ENCODE results near the gene OR7E24. TPM values are rescaled to one million over a fixed set of nuclear protein-coding genes. Genes with fewer than 3 reads are reported as not detected.
"Not testable (repeated sequence)": the region's sequence is repeated elsewhere in the genome, so short reads cannot be mapped to it uniquely, and the experiment has no call there.

The OR7E24 gene
- not detected for total RNA-seq
- not detected for polyA plus RNA-seq (ENCODE audit: insufficient read length in 6 of 6)
- long read RNA-seq, donor 1: 0 reads
- long read RNA-seq, donor 2: 0 reads
- long read RNA-seq, donor 3: 0 reads
- long read RNA-seq, donor 4: 0 reads
- long read RNA-seq, donor 5: 0 reads
- long read RNA-seq, donor 6: 0 reads
- long read RNA-seq, donor 7: 0 reads
- long read RNA-seq, donor 8: 0 reads
- long read RNA-seq, donor 9: 0 reads
- long read RNA-seq, donor 10: 0 reads
- long read RNA-seq, donor 11: 0 reads
- long read RNA-seq, donor 12: 0 reads

- intact Hi-C loops (cut with DNase I): no loop called here
- Histone ChIP-seq H3K4me1 (no peaks in the 10 kb centered on the region), H3K27me3 (no peaks in the 10 kb centered on the region), H3K4me3 (no peak within 1 kb of the TSS), H3K27ac (no peak within 1 kb of the TSS), H3K9me3 (peaks cover 0 to 23% of the 10 kb centered on the region in 2 donors), H3K36me3 (no peaks in the 10 kb centered on the region)
- DNase-seq (no peak), ATAC-seq (no peak)
- no peak for TF ChIP-seq CTCF (IDR thresholded peaks at IDR 0.05)
These were observed at the start of gene OR7E24 for GRCh38 chr19:9250630-9251029. OR7E24 (plus strand) TSS chr19:9250930; CDS start chr19:9251044, 114 bp downstream.

GRCh38 chr19:9205501-9206113, 45.1 kb upstream of the OR7E24 start:
- Histone ChIP-seq H3K4me1 (no peaks in the 10 kb centered on the region), H3K36me3 (no peaks in the 10 kb centered on the region), H3K27ac (no peak overlapping the region), H3K9me3 (no peaks in the 10 kb centered on the region), H3K27me3 (peaks cover 0 to 7% of the 10 kb centered on the region in 2 donors), H3K4me3 (no peak overlapping the region)
- intact Hi-C loops (cut with DNase I): no loop called here
- DNase-seq (peak; percentile 48 to 84 (median 64)), ATAC-seq (peak; percentile 90)
- TF ChIP-seq CTCF (IDR thresholded peaks at IDR 0.05): peak; percentile 85 to 95

GRCh38 chr19:9219489-9219888, 31.2 kb upstream of the OR7E24 start, which contains the start of gene OR7D4:
OR7D4 (minus strand) TSS chr19:9219589; CDS start chr19:9214837, 4,752 bp downstream.
- Histone ChIP-seq H3K4me1 (no peaks in the 10 kb centered on the region), H3K27ac (no peak within 1 kb of the TSS), H3K27me3 (peaks cover 0 to 3% of the 10 kb centered on the region in 2 donors), H3K36me3 (no peaks in the 10 kb centered on the region), H3K9me3 (peaks cover 0 to 19% of the 10 kb centered on the region in 2 donors), H3K4me3 (no peak within 1 kb of the TSS)
- intact Hi-C loops (cut with DNase I): no loop called here
- DNase-seq (no peak), ATAC-seq (no peak)
- TF ChIP-seq CTCF (IDR thresholded peaks at IDR 0.05): no peak

- H3K4me1 ChIP-seq: no peaks in the 10 kb centered on the region
- ATAC-seq (no peak), DNase-seq (no peak)
- TF ChIP-seq CTCF (IDR thresholded peaks at IDR 0.05): no peak
- H3K27ac ChIP-seq: no peak overlapping the region
- H3K9me3 ChIP-seq: peaks cover 0 to 22% of the 10 kb centered on the region in 2 donors
- H3K4me3 ChIP-seq: no peak overlapping the region
- no peaks in the 10 kb centered on the region for H3K36me3 ChIP-seq
- intact Hi-C loops (cut with DNase I): no loop called here
- H3K27me3 ChIP-seq: no peaks in the 10 kb centered on the region
These were observed 506 bp downstream of the OR7E24 start for GRCh38 chr19:9251236-9251635.

- DNase-seq: peak in 1 of 4 donors; percentile 3
- ATAC-seq; H3K27ac ChIP-seq; H3K4me1 ChIP-seq; intact Hi-C loops (cut with DNase I); H3K4me3 ChIP-seq; H3K36me3 ChIP-seq: not testable (repeated sequence)
- Histone ChIP-seq H3K9me3 (peaks cover 0 to 63% of the 10 kb centered on the region in 2 donors), H3K27me3 (peaks cover 0 to 16% of the 10 kb centered on the region in 2 donors)
These were observed 32.8 kb downstream of the OR7E24 start for GRCh38 chr19:9283485-9283884.

Measured in left lung (tissue), 14 donors.